GM19467 (cell line): ENCODE measurements around the gene RFTN1.

ENCODE experiments used
- ATAC-seq: cut with Tn5 transposase; IDR thresholded peaks from one replicate; pipeline ENCODE4 v1.9.1; 2021; ENCODE audit warnings: mild to moderate bottlenecking, moderate library complexity; ENCODE audit not compliant: unreplicated experiment

RFTN1 gene

DNA sequence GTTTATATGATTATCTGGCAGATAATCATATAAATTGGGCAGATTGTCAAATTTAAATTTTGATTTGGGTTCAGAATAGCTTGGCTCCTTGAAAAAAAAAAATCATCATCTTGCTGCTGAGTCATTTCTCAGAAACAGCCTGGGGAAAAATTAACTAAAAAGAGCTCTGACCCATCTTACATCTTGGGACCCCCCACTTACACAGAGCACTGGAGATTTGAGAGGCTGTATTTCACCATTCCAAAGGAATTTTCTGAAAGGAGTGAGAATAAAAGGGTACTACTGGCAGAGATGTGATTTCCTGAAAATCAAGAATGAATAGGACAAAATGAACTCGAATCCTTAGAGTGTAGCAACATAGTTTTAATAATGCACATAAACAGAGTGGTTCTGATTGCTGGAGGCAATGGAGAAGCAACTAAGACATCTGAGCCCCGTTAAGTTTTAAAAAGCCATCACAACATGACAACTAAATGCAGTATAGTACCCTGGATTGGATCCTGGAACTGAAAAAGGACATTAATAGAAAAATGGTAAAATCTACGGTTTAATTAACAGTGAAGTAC, 97.5 kb downstream of the RFTN1 start:
- ATAC-seq, result no peak

GRCh38 chr3:16413321-16413720, 100.2 kb downstream of the RFTN1 start:
- ATAC-seq, result no peak

DNA sequence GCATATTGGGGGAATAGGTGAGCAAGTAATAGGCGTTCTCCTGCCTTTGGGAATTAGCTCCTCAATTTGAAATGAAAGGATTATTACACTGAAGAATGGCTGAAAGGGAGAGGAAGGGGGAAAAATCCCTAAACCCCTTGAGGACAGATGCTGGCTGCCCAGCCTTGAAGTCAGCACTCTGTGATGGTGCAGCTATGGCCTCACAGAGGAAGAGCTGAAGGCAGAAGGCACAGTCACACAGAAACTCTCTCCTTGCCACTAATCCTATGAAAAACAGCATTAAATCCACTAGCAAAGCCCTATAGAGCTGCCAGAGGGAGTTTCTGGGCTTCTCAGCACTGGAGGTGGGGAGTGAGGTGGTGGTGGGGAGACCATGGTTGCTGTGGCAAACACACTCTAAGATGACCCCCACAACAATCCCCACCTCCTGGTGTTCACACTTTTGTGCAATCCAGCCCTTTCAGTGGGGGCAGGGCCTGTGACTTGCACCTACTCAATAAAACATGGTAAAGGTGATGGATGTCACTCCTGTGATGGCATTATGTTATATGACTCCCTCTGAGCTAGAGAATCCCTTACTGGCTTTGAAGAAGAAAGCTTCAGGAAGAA, 101.2 kb downstream of the RFTN1 start:
- no peak for ATAC-seq

DNA sequence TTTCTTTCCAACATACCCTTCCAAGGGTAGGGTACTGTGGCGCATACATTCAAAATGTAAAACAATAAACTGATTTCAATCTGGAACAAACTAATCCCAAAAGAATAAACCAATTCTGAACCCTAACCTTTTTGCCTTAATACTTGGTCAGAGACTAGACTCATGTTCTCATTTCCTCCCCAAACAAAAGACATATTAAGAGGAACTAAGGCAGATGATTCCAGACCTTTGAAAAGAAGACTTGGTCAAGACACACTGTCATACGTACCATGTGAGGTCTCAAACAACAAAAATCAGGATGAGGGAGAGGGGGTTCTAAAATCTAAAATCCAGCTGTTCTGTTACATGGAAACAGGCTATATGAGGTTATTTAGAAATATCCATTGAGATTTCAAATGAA, 102.1 kb downstream of the RFTN1 start:
- no peak for ATAC-seq

DNA sequence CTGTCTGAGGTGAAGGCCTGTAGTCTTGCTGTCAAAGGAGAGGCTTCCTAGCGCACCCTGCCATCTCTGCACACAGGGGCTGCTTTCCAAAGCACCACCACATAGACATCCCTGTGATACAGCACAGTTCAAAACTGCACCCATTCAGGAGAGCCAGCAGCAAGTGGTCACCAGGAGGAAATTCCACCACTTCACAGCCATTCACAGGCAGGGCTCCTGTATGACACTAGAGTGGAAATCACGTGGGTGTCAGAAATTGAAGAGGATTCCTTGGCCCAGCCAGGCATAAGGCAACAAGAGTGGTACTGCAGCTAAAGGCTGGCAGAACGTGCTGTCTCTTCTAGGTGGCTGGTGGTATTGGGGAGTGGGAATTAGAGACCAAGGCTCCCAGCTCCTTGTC, 102.8 kb downstream of the RFTN1 start:
- no peak for ATAC-seq

DNA sequence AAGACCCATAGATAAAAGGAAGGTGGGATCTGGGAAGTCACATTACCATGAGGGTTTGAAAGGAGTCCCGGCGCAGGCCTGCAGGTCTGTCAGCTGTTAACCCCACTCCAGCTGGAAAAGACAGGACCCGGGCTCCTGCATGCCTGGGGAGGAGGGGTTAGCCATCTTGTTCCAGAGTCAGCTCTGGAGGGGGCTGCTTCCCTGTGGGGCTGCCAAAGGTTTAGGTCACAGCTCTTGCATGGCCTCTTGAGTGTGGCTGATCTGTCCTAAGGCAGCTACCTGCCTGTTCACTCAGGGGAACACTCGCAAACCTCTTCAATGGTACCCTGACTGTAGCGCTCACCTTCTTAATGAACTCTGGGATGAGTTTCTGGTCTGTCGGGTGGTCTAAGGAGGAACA, 104.5 kb downstream of the RFTN1 start:
- ATAC-seq, result no peak

DNA sequence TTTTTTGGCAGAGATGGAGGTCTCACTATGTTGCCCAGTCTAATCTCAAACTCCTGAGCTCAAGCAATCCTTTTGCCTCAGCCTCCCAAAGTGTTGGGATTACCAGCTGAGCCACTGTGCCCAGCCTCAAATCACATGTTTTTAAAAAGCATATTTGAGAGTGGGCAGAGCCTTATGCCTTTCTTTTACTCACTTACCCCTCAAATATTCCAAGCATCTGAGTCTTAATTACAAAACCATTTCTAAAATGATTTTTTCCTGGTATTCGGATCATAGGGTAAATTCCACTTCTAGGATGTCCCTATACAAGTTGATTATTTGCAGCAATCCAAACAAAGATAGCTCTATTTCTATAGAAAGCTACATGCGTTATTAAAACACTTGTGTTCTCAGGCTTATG, 106.1 kb downstream of the RFTN1 start:
- no peak for ATAC-seq

- no peak for ATAC-seq
Observed at GRCh38 chr3:16406579-16406978, 106.9 kb downstream of the RFTN1 start.

DNA sequence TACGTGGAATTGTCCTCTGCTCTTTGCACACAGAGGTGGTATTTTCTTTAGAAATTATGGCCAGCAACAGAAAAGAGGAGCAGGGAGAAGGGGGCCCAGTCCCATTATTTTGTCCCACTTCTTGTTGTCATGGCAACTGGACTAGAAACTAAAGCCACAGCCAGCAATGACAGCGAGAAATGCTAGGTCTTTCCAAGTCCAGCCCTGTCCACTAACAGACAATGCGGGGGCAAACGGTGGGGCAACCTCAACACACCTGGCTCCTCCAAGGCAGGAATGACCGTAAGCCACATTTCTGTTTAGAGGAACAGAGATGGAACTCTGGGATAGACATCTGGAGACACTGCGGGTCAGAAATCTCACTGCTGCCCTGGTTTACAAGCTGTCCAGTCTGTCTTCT, 107.3 kb downstream of the RFTN1 start:
- ATAC-seq, result no peak

- ATAC-seq, result no peak
Observed at GRCh38 chr3:16404349-16404895, 109.1 kb downstream of the RFTN1 start.

GRCh38 chr3:16402451-16402850, 111.0 kb downstream of the RFTN1 start:
- no peak for ATAC-seq

- no peak for ATAC-seq
Observed at GRCh38 chr3:16401273-16401672, 112.2 kb downstream of the RFTN1 start.

- ATAC-seq, result no peak
Observed at GRCh38 chr3:16400106-16400931, 113.2 kb downstream of the RFTN1 start.

- ATAC-seq, result no peak
Observed at GRCh38 chr3:16399473-16399872, 114.0 kb downstream of the RFTN1 start.

- ATAC-seq, result no peak
Observed at GRCh38 chr3:16398648-16399047, 114.9 kb downstream of the RFTN1 start.

DNA sequence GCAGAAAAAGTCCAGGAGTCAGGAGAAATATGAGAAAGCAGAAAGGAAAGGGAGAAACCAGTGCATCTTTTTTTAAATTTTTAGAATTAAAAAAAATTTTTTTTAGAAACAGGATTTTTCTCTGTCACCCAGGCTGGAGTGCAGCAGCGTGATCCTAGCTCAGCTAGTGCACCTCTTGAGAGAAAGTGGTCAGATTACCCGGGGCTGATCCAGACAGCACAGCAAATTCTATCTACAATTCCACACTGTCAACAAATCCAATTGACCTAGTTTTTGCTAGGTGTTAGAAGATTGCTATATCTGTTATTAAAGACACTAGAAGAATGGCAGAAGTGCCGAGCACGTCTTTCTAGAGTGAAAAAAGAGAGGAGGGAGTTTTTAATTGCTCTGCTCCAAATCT, 117.3 kb downstream of the RFTN1 start:
- ATAC-seq, result no peak

DNA sequence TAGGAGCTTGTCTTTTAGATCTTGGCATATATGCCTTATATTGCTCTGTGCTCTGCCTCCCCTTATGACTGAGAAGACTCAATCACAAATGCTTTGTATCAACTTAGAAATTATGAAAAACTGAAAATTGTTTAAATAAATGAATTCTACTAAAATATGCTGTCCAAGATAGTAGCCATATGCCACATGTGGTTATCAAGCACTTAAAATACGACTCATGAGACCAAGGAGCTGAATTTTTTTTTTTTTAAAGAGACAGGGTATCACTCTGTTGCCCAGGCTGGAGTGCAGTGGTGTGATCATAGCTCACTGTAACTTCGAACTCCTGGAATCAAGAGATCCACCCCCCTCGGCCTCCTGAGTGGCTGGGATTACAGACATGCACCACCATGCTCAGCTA, 118.3 kb downstream of the RFTN1 start:
- no peak for ATAC-seq

DNA sequence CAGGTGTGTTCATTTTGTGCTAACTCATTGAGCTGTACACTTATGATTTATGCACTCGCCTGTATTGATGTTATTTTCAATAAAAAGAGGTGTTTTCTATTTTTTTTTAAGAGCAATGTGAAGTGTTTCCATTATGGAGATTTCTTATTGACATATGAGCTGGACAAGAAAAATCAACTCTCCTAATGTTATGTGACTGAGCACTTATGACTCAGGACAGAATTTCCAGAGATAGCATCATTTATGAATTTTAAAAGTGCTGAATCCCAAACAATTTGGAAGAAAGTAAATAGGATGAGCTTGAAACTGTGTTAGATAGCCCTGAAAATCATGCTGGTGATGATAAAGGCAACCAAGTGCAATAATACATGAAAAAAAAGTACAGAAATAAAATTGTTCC, 118.9 kb downstream of the RFTN1 start:
- ATAC-seq, result no peak

GRCh38 chr3:16392717-16393116, 120.8 kb downstream of the RFTN1 start:
- no peak for ATAC-seq

DNA sequence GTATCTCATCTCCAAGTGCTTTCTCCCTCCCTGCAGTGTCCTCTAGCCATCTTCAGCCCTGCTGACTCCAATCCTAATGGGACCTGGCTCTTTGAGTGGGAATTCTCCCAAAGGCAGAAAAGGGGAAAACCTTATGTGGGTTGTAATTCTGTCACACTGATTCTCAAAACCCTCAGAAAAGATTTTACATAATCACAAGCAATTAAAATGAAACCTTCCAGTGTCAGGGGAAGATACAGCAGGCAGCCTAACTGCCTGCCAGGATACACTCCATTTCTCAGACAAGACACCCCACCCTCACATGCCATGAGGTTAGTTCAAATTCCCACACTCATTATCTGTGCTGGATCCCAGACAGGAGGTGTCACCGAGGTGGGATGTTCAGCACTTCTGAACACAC, 121.4 kb downstream of the RFTN1 start:
- ATAC-seq, result no peak

GRCh38 chr3:16390581-16390980, 122.9 kb downstream of the RFTN1 start:
- ATAC-seq, result no peak

DNA sequence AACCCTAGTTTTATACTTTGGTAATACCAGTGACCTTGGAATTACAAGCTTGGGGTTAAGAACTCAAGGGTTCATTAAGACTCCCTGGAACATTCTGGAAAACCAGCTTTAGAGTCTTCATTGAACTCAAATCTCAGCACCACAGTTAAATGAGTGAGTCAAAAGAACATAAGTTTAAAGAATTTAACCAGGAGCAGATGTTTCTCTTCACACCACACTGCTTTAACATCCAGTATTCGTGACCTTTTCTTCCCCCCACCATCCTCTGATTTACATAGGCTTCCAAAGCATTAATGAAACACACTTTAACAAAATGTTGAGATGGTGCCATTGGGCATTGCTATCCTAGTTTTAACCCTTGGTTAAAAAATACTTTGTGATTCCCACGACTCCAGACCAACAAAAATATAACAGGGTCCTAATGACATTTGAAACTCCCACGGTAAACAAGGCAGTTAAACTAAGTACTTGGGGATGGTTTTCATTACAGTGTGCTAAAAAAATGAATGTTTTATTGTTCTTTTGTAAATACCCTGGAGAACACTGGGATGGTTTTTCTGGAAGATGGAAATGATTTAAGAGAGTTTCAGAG, 124.6 kb downstream of the RFTN1 start:
- ATAC-seq, result no peak
